SK-N-DZ (cell line): ENCODE measurements around the gene DIRAS1.
A peak's percentile ranks its signal among the peaks of the same experiment; 100 is the strongest.

Experiments
- DNase-seq: peaks from one replicate; pipeline ENCODE4 v3.0.0-alpha.2; 2015; ENCODE audit warnings: low spot score

The DIRAS1 gene

GRCh38 chr19:2755811-2756210 is 34.6 kb upstream of the DIRAS1 start:
- DNase-seq: no peak

DNA sequence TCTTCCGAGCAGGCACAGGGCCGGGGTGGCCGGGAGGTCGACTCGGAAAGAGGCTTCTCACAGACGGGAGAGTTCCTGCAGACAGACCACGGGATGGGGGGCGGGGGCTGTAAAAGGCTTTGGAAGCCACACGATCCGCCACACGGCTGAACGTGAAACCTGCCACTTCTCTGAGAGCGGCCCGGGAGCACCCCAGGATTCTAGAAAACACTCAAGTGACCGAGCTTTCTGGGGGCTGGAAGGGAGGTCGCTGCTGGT is 34.2 kb upstream of the DIRAS1 start:
- DNase-seq: no peak

- DNase-seq: no peak
Observed at GRCh38 chr19:2754659-2755447, 33.7 kb upstream of the DIRAS1 start.

- no peak for DNase-seq
Observed at GRCh38 chr19:2751438-2751830, 30.3 kb upstream of the DIRAS1 start.

GRCh38 chr19:2750808-2751437 is 29.8 kb upstream of the DIRAS1 start:
- DNase-seq: no peak

GRCh38 chr19:2747349-2747748 is 26.2 kb upstream of the DIRAS1 start:
- no peak for DNase-seq

DNA sequence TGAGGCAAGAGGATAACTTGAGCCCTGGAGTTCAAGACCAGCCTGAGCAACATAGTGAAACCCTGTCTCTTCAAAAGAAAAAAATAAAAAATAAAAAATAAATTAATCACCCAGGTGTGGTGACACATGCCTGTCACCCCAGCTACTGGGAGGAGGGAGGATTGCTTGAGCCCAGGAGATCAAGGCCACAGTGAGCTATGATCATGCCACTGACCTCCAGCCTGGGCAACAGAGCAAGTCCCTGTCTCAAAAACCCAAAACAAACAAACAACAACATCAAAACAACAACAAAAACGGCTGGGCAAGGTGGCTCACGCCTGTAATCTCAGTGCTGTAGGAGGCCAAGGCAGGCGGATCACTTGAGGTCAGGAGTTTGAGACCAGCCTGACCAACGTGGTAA is 22.9 kb upstream of the DIRAS1 start:
- DNase-seq: no peak

- no peak for DNase-seq
Observed at GRCh38 chr19:2743099-2743498, 21.9 kb upstream of the DIRAS1 start.

GRCh38 chr19:2740314-2740656 is 19.1 kb upstream of the DIRAS1 start:
- no peak for DNase-seq

- DNase-seq: peak; percentile 97
Observed at GRCh38 chr19:2739602-2740313, 18.6 kb upstream of the DIRAS1 start, which contains the start of gene SLC39A3. Gene SLC39A3 (minus strand): TSS chr19:2740017. CDS start chr19:2737257, 2,760 bp downstream.

DNA sequence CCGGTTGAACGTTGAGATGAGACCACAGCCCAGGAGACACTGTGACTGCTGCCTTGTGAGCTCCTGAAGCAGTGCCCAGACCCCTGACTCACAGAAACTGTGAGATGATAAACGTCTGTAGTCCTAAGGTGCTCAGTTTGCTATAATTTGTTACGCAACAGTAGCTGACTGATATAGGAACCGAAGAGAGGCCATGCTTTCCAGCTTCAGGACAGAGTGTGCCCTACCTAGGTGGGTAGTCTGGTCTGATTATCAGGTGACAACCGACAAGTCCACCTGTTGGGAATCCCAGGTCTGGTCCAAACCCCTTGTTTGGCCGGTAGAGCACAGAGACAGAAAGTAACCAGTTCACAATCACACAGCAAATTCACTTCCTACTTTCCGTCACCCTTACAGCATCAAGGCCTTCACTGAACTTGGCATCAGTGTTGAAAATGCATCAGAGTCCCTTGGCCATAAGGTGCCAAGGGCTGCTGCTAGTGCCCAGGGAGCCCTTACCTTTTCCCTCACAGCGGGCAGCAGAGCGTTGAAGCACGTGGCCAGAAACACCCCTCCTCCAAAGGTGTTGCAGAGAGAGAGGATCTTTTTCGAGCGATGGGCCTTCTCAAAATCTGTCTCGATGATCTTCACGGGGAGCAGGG is 15.5 kb upstream of the DIRAS1 start:
- no peak for DNase-seq

DNA sequence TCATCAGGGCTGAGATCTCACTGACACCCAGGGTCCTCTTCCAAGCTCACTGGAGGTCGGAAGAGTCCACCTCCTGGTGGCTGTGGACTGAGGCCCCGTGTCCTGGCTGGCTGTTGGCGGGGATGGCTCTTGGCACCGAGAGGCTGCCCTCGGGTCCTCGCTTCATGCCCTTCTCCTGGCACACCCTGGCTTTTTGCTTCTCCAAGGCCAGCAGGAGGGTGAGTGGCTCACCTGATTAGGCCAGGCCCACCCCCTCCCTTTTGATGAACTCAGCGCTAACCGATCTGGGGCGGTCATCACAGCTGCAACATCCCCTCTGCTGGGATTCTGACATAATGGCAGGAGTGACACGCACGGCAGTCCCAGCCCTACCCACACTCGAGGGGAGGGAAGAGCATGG is 14.2 kb upstream of the DIRAS1 start:
- no peak for DNase-seq

- no peak for DNase-seq
Observed at GRCh38 chr19:2734589-2735288, 13.6 kb upstream of the DIRAS1 start.

DNA sequence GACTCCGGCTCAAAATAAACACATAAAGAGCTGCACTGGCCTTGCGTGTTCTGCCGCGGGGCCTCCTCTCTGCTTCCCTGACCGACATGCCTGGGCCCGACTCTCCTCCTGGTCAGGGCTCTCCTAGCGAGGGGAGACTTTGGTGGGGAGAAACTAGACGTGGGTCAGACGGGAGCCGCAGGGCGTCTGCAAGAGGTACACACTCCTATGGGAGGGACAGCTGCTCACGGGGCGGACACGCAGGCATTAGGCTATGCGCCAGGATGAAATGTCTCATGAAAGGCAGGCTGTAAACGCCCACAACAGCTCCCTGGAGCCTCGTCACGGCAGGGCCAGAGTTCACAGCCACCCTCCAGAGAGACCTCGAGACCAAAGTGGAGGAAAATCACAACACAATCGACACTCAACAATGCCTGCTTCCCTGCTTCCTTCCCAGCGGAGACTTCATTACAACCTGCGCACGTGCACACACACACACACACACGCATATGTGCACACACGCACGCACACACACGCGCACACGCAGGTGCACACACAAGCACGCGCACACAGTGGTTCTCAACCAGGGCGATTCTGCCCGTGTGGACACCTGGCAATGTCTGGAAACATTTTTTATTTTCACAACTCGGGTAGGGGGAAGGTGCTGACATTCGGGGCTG is 12.9 kb upstream of the DIRAS1 start:
- DNase-seq: no peak

DNA sequence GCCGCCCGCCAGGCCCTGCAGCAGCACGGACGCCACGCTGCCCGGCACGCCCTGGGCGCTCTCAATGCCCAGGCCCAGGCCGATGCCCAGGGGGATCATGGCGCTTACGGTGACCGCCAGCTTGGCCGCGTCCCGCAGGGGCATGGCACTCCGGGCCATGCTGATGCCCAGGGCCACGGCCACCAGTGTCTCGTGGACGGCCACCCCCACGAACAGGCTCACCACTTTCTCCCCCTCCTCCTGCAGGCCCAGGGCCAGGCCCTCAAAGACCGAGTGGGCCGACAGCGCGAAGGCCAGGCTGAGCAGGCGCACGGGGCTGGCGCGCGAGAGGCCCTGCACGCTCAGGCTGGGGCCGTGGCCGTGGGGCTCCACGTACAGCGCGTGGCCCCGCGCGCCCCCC is 11.7 kb upstream of the DIRAS1 start:
- DNase-seq: no peak

DNA sequence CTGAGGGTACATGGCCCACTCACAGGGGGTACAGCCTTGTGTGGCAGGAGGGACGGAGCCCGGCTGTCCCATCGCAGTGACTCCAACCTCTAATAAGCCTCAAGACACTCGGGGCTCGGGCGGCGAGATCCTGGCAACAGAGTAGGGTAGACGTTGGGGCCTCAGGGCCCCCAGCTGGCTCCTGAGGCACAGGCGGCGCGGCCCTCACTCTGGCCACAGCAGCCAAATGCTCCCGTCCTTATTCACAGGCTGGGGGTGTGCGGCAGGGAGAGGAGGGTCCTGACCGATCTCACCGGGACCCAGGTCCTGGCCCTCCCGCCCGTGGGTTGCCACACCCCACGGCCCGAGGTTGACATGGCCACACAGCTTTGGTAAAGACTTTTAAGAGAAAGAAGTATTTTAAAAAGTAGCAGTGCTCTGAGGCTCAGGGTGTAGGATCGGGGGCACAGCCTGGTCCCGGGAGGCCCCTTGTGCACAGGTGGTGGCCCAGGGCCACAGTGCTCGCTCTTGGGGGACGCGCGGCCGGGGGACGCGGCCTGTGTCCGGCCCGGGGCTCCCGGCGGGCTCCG is 11.1 kb upstream of the DIRAS1 start:
- no peak for DNase-seq

- no peak for DNase-seq
Observed at GRCh38 chr19:2731181-2731995, 10.2 kb upstream of the DIRAS1 start.

DNA sequence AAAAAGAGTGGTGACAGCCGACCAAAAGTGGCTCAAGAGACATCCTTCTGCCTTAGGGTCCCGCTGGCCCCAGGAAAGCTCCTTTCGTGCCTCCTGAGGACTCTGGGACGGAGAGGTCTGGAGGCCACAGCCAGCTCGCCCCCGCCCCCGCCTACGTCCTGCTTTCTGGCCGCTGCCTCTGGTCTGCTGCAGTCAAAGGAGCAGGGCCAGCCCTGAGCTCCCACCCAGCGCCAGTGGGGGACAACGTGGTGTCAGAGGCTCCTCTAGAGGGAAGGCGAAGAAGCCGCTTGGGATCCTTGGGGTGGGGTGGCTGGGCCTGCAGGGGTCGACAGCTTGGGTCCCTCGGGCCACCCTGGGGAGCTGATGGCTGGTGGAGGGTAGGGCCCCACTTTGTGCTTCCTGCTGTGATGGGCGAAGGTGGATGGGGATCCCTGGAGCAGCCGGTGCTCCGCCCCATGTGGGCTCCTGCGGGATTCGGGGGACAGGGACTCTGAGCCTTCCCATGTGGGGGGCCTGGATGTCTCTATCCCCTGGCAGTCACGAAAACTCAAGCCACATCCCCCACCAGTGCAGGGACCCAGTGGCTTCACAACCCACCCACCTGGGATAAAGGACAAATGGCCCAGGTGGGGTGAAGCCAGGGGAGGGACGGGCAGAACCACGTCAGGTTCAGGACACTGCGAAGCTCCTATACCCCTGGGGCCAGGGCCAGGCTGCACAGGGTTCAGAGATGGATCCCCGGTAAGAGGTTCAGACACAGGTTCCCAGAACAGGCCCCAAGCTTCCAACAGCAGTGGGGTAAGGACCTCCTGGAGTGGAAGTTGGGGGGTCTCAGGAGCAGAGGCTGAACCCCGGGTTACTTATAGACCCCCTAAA is 9.0 kb upstream of the DIRAS1 start:
- no peak for DNase-seq

DNA sequence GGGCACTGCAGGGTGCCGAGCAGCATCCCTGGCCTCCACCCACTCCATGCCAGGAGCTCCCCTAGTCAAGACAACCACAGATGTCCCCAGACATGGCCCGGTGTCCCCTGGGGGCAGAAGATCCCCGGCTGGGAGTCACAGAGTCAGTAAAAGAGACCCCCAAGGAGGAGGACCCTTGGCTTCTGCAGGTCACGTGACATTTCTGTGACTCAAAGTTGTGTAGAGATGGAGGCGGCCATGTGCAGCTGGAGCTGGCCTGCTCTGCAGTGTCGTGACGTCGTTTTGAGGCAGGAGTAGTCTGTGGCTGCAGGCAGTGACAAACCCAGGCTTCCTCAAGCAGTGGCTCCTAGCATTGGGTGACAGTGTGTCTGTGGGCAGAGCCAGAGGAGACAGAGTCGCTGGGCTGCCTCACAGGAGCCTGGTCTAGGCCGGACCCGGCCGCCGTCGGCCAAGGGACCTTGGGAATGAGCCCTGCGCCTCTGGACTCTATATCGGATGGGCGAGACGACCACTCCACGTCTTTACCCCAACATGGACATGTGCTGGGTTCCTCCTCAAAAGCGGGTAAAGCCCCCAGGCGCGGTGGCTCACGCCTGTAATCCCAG is 7.7 kb upstream of the DIRAS1 start:
- no peak for DNase-seq
